BLaER1 treated with 17β-estradiol and CSF1 and Interleukin-3, amounts not matched to agents 10 nM and 100 nM (cell line): ENCODE results near the gene ZNF585A.

Experiments used
- H3K27ac ChIP-seq, 11 experiments: shearing (Covaris generic); formaldehyde crosslinking; 2 replicates each; pipeline ENCODE4 v1.8.1; 2022
- H3K27me3 ChIP-seq, 11 experiments: shearing (Covaris generic); formaldehyde crosslinking; 2 replicates each; pipeline ENCODE4 v1.8.1; 2022
- H3K36me3 ChIP-seq, 11 experiments: shearing (Covaris generic); formaldehyde crosslinking; 2 replicates each; pipeline ENCODE4 v1.8.1; 2022
- H3K4me1 ChIP-seq, 10 experiments: shearing (Covaris generic); formaldehyde crosslinking; 2 replicates each; pipeline ENCODE4 v1.8.1; 2022
- H3K4me2 ChIP-seq, 11 experiments: shearing (Covaris generic); formaldehyde crosslinking; 2 replicates each; pipeline ENCODE4 v1.8.1; 2022
- H3K4me3 ChIP-seq, 10 experiments: shearing (Covaris generic); formaldehyde crosslinking; 2 replicates each; pipeline ENCODE4 v1.8.1; 2022
- H3K9ac ChIP-seq, 11 experiments: shearing (Covaris generic); formaldehyde crosslinking; 2 replicates each; pipeline ENCODE4 v1.8.1; 2022
- H3K9me3 ChIP-seq, 11 experiments: shearing (Covaris generic); formaldehyde crosslinking; replicated peaks in 1 of 11; 2 replicates each; pipeline ENCODE4 v1.8.1; 2022
- H4K20me1 ChIP-seq, 11 experiments: shearing (Covaris generic); formaldehyde crosslinking; 2 replicates each; pipeline ENCODE4 v1.8.1; 2022
- Cebpa-rat ChIP-seq, 11 experiments: shearing (Covaris generic); IDR thresholded peaks; 2 replicates each; pipeline ENCODE4 v1.8.1; 2022

The ZNF585A gene

DNA sequence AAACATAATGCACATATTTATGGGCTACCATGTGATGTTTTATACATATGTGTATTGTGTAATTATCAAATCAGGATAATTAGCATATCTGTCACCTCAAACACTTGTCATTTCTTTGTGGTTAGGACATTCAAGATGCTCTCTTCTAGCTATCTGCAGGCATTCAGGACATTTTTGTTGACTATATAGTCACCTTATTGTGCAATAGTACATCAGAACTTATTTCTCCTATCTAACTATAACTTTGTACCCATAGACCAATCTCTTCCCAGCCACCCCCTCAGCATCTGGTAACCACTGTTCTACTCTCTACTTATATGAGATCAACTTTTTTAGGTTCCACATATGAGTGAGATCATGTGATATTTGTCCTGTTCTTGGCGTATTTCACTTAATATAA is 73.9 kb downstream of the ZNF585A start:
- Histone ChIP-seq H3K36me3 (peaks cover 96 to 100% (median 99%) of the 10 kb centered on the region in 11 experiments), H3K4me2 (no peak overlapping the region), H4K20me1 (no peaks in the 10 kb centered on the region), H3K9me3 (peaks cover 98 to 100% (median 100%) of the 10 kb centered on the region in 11 experiments), H3K27ac (no peak overlapping the region), H3K4me1 (no peaks in the 10 kb centered on the region), H3K9ac (no peak overlapping the region), H3K4me3 (no peak overlapping the region), H3K27me3 (no peaks in the 10 kb centered on the region)
- peak in 3 of 11 experiments; percentile 25 to 54 (median 26); a peak in 3 of 22 replicates for TF ChIP-seq Cebpa-rat (IDR thresholded peaks at IDR 0.05)

DNA sequence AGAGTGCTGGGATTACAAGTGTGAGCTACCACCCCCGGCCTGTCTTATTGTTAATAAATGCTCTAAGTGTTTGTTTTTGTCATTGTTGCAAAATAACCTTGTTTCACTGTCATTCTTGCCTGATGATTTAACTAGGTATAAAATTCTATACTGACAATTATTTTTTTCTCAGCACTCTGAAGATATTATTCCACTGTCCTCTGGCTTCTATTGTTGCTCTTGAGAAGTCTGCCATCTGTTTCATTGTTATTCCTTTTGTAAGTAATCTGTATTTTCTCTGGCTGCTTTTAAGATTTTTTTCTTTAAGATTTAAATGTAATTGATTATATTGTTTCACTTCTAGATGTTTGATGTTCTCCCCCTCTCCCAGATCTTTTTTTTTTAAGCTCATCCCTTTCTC is 76.6 kb downstream of the ZNF585A start:
- Histone ChIP-seq H4K20me1 (no peaks in the 10 kb centered on the region), H3K27me3 (no peaks in the 10 kb centered on the region), H3K4me3 (no peak overlapping the region), H3K4me2 (no peak overlapping the region), H3K36me3 (peaks cover 99 to 100% (median 100%) of the 10 kb centered on the region in 11 experiments), H3K9ac (no peak overlapping the region), H3K27ac (no peak overlapping the region), H3K9me3 (peaks cover 99 to 100% (median 100%) of the 10 kb centered on the region in 11 experiments), H3K4me1 (no peaks in the 10 kb centered on the region)
- TF ChIP-seq Cebpa-rat (IDR thresholded peaks at IDR 0.05): no peak
